NCI-H524 treated with DMSO at 0.1 percent for 48 hours (cell line): ENCODE data around the gene LRBA.

Experiments
- DNase-seq: peaks from one replicate; lab custom pipeline; 2025; lab: John Stamatoyannopoulos, UW

Gene LRBA

GRCh38 chr4:150264595-150265161 lies 750.4 kb downstream of the LRBA start:
- DNase-seq, result no peak

GRCh38 chr4:150262611-150263010 lies 752.5 kb downstream of the LRBA start:
- DNase-seq, result no peak

- no peak for DNase-seq
Observed at GRCh38 chr4:150261571-150261970, 753.5 kb downstream of the LRBA start.

- no peak for DNase-seq
Observed at GRCh38 chr4:150259861-150260567, 755.1 kb downstream of the LRBA start.

- no peak for DNase-seq
Observed at GRCh38 chr4:150258569-150258968, 756.5 kb downstream of the LRBA start.

- DNase-seq, result no peak
Observed at GRCh38 chr4:150256841-150257730, 758.0 kb downstream of the LRBA start.

GRCh38 chr4:150256225-150256620 lies 758.9 kb downstream of the LRBA start:
- no peak for DNase-seq

GRCh38 chr4:150255610-150256224 lies 759.4 kb downstream of the LRBA start:
- no peak for DNase-seq

- DNase-seq, result no peak
Observed at GRCh38 chr4:150253965-150254630, 761.0 kb downstream of the LRBA start.

GRCh38 chr4:150253416-150253815 lies 761.7 kb downstream of the LRBA start:
- DNase-seq, result no peak

GRCh38 chr4:150252741-150253140 lies 762.3 kb downstream of the LRBA start:
- no peak for DNase-seq

GRCh38 chr4:150252306-150252705 lies 762.8 kb downstream of the LRBA start:
- DNase-seq, result no peak

GRCh38 chr4:150251752-150252190 lies 763.3 kb downstream of the LRBA start:
- DNase-seq, result no peak

GRCh38 chr4:150250998-150251651 lies 764.0 kb downstream of the LRBA start:
- DNase-seq, result no peak

GRCh38 chr4:150250293-150250997 lies 764.6 kb downstream of the LRBA start:
- no peak for DNase-seq

GRCh38 chr4:150248181-150248580 lies 766.9 kb downstream of the LRBA start:
- no peak for DNase-seq

GRCh38 chr4:150247184-150247583 lies 767.9 kb downstream of the LRBA start:
- no peak for DNase-seq

GRCh38 chr4:150244600-150244999 lies 770.5 kb downstream of the LRBA start:
- DNase-seq, result no peak

GRCh38 chr4:150243932-150244331 lies 771.2 kb downstream of the LRBA start:
- no peak for DNase-seq

- no peak for DNase-seq
Observed at GRCh38 chr4:150242820-150243458, 772.1 kb downstream of the LRBA start.
